GM19238 (cell line): ENCODE measurements around the gene SATB2.

Experiments used
- DNase-seq: peaks from one replicate; pipeline ENCODE4 v3.0.0; 2011; ENCODE audit warnings: low spot score; ENCODE audit not compliant: insufficient read length

Gene SATB2

DNA sequence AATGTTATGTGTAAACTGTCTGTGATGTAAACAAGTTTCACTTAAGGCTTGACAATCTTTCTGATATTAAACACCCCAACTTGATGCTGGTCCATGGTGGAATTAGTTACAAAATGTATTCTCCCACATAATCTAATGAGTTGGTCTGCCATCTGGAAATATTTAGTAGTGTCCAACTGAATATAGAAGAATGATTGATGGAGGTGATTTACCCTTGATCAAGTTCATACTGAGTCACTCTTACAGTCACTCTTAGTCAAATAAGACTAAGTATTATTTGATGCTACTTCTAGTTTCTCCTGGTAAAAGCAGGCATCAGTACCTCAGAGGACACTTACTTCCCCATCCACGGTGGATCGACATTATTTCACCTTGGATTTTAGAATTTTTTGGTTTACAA, 198.1 kb downstream of the SATB2 start:
- DNase-seq, result no peak

DNA sequence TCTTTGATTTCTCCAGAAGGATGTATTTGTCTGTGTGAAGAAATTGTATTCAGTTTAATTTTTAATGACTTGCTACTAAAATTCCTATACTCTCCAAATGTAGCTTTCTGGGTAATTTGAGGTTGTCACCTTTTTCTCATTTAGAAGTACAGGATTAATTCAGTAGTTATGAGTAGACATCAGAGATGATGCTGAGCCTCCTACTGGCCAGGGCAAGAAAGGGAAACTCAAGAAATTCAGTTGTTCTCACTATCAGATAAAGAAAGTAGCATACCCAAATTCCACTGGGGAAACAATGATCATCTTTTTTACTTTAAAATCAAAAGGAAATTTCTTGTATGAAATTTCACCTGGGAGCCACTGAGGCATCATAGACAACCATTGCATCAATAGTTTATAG, 199.4 kb downstream of the SATB2 start:
- no peak for DNase-seq

DNA sequence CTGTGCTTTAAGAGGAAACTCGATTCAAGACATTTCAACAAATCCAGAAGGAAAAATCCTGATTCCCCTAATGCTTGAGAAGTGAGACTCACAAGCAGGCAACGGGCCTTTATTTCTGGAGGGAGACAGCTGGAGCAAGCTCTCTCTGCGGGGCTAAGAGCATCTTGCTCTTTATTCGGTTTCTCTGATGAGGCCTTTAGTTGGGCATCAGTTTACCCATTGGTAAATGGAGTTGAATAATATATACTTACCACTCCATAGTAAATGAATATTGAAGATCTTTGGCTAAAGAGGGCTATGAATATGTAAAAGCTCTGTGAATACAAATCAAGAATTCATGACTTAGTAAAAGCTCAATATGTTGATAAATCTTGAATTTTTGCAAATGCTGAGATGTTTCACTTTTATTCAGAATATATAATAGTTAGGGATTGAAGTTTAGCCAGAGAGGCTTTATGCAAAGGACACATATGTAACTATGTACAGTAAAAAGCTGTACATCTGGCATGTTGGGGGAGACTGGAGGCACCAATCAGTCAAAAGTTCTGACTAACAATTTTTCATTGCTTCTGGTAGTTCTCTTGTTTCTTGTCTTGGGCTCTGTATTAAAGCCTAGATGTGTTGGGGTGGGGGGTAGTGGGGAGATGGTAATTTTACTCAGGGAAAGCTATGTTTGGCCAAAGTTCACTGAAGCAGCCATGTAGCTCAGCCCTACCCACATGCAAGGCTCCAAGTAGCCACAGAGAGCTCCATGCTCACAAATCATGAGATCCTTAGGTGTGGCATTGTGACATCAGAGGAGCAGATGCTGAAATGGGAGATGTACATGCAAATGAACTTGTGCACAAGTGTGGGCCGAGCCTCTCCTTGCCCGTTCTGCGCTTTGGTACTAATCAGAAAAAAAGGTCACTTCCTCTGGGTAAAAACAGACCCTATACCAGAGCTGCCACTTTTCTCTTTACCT, 200.2 kb downstream of the SATB2 start:
- DNase-seq, result no peak

DNA sequence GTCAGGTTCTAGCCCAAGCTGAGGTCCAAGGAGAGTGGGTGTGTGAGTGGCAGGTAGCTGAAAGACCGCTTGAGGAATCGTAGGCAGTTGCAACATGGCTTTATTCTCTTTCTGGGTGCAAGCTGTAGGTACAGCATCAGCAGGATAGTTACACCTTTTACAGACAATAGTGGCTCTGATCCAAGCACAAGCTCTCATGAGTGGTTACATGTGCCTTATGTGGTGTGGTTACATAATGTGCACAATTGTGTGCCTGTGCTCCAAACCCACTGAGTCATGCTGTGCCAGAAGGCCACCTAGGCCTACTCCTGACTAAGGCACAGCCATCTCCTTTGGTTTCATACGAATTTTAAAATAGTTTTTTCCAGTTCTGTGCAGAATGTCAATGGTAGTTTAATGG, 227.6 kb downstream of the SATB2 start:
- DNase-seq, result no peak

DNA sequence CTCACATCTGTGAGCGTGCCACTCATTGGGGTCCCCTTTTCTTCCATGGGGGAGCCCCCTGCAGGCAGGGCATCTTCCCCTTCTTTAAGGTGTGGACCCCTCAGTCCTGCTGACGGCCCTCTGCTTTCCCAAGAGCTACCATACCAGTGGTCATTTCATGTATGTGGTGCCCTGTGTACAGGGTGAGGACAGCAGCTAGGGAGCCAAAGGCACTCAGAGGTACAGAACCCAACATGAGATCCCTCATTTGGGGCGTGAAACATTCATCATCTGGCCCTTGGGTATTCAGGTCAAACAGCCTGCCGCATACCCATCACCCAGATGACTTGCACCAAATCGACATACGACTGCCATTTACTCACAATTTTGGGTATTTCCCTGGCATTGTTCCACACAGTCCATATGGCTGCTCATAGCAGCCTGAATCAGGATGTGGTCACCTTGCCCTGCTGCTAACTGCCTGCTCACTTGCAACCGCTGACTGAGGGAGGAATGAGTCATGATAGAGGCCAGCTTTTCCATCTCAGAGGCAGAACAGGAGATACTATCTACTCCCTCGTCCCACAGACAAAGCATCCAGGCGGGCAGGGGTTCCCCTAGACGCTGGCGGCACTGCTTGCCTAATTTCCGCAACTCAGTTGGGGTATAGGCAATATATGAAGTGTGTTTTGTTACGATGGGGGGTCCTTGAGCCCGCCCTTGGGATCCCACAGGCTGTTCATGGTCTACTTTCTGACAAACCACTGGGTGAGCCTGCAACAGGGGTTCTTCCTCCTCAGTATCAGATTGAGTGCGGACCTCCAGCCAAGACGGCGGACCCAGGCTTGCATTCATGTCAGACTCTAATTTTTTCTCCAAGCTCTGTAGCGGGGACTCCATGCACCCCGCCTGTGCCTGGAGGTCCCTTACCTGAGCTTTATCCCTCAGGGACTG, 228.6 kb downstream of the SATB2 start:
- DNase-seq, result no peak

DNA sequence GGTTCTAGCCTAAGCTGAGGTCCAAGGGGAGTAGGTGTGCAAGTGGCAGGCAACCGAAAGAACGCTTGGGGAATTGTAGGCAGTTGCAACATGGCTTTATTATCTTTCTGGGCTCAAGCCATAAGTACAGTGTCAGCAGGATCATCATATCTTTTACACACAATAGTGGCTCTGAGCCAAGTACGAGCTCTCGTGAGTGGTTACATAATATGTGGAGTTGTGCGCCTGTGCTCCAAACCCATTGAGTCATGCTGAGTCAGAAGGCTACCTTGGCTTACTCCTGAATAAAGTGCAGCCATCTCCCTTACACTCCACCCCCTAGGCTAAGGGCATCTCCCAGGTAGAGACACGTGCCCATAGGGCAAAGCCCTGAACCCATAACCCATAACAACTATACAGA, 233.9 kb downstream of the SATB2 start:
- DNase-seq, result no peak

DNA sequence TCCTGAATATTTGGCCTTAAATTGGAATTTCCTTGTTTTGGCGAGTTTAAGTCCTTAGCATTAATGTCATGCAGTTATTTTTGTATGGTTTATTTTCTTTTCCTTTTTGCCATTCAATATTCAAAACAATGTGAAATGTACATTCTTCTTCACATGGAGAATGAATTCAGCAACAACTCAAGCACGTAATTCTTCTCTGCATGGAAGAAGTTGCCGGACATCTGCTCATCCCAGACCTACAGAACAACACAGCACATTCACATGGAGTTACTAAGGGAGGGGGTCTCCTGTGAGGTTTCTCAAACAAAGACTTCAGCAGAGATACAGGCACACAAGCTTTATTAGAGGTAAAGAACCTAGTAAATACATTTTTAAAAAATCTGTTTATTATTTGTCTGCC, 236.8 kb downstream of the SATB2 start:
- no peak for DNase-seq

DNA sequence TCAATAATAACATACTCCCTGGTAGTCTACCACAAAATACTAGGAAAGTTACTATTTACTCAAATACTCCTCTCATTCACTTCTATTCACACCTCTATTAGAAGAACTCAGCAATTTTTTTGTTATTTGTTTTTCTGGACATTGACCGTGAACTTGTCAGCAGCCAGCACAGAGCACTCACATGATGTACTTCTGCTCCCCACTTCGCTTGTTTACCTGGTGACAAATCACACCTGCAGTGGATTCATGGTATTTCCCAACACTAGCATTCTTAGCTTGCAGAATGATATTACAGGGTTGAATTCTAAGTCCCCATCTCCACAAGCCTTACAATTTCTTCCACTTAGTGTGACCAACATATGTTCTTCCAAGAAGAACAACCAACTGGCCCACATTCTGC, 238.2 kb downstream of the SATB2 start:
- no peak for DNase-seq
